Osteoblast (primary cell): ENCODE data around the gene TESPA1. TPM values are rescaled to one million over a fixed set of nuclear protein-coding genes. Genes with fewer than 3 reads are reported as not detected.

Source experiments
- DNase-seq: peaks from one replicate; pipeline ENCODE4 v3.0.0; 2011; ENCODE audit warnings: low spot score, mixed read lengths; ENCODE audit not compliant: insufficient read length; ENCODE audit errors: missing footprints
- H2AFZ ChIP-seq: 2 replicates; pipeline ENCODE4 v1.6.0; 2011; ENCODE audit warnings: mild to moderate bottlenecking, low read length
- H3K27ac ChIP-seq: 2 replicates; pipeline ENCODE4 v1.5.1; 2011; ENCODE audit warnings: mild to moderate bottlenecking, low read depth, low read length, moderate library complexity
- H3K27me3 ChIP-seq: 2 replicates; pipeline ENCODE4 v1.6.0; 2012; ENCODE audit warnings: mild to moderate bottlenecking, control low read depth, inconsistent platforms, low read length, moderate library complexity; ENCODE audit not compliant: insufficient read depth
- H3K36me3 ChIP-seq: 2 replicates; pipeline ENCODE4 v1.5.1; 2011; ENCODE audit warnings: mild to moderate bottlenecking, low read length, control low read depth, moderate library complexity; ENCODE audit not compliant: insufficient read depth
- H3K4me1 ChIP-seq: 2 replicates; pipeline ENCODE4 v1.5.1; 2011; ENCODE audit warnings: mild to moderate bottlenecking, low read length, control low read depth, moderate library complexity; ENCODE audit not compliant: insufficient read depth
- H3K4me2 ChIP-seq: 2 replicates; pipeline ENCODE4 v1.6.0; 2011; ENCODE audit warnings: mild to moderate bottlenecking, low read length; ENCODE audit not compliant: insufficient read depth
- H3K4me3 ChIP-seq: fragments of 200-600 bp; sonication (generic); 3 replicates; pipeline ENCODE4 v1.5.1; 2012; ENCODE audit warnings: mild to moderate bottlenecking, low read length, inconsistent platforms; ENCODE audit not compliant: insufficient read depth
- H3K79me2 ChIP-seq: 2 replicates; pipeline ENCODE4 v1.6.0; 2012; ENCODE audit warnings: mild to moderate bottlenecking, low read length, control low read depth, inconsistent platforms; ENCODE audit not compliant: insufficient read depth
- H3K9me3 ChIP-seq: 2 replicates; pipeline ENCODE4 v1.5.1; 2011; ENCODE audit warnings: low read depth, low read length, control low read depth
- H4K20me1 ChIP-seq: 2 replicates; pipeline ENCODE4 v1.6.0; 2012; ENCODE audit warnings: mild to moderate bottlenecking, low read length, control low read depth; ENCODE audit not compliant: insufficient read depth
- total RNA-seq: library from RNA; depleted of rRNA; stranded (reverse); fragments of >200 nt; gene quantifications from 2 replicates; pipeline ENCODE4 v1.2.3, GENCODE V29; 2012
- TF ChIP-seq, protein P1 (sequence below): IDR thresholded peaks from 2 replicates; pipeline ENCODE4 v1.5.1; 2011; ENCODE audit warnings: mild to moderate bottlenecking, low read depth, low read length, moderate library complexity; ENCODE audit errors: extremely low read depth

The TESPA1 gene, protein sequence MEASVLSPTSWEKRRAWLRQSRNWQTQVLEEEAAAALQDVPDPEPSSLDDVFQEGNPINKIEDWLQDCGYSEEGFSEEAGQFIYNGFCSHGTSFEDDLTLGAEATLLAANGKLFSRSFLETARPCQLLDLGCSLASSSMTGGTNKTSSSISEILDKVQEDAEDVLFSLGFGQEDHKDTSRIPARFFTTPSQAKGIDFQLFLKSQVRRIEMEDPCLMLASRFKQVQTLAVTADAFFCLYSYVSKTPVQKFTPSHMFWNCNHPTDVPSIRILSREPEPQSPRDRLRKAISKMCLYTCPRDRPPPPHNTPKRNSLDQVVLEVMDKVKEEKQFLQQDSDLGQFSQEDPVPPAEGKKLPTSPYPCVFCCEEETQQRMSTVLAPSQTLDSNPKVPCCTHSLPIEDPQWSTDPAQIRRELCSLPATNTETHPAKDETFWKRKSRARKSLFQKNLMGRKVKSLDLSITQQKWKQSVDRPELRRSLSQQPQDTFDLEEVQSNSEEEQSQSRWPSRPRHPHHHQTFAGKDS
- not detected in 2 replicates for total RNA-seq

DNA sequence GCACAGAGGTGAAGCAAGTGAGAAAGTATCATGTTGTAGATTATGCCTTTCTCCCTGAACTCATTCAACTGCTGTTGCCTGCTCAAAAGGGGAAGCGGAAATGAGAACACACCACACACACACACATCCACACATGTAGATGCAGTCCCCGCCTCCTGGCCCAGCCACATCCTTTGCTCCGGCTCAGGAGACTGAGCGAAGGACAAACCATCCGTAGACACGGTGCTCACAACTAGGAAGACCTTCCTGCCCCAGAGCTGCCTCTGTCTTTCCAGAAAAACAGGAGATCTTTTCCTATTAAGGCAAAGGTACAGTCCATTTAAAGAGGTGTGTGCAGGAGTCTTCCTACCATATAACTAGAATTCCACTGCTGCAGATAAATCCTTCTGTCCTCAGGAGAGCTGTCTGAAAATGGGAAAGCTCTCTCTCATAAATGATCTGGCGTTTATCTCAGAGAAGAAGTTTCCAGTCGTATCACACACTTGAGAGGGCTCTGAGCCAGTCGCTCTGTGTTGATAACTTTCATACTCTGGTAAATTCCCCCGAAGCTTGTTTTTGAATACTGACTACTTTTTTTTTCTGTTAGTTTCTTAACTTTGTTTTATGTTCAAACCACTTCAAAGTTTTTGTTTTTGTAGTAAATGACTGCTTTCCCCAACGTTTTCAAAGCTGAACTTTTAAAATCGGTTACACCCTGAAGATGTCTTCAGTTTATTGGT is at the start of gene TESPA1:
TESPA1 (minus strand) TSS at position 105 of the 719 bp plus-strand sequence. CDS start 10,200 bp downstream, outside the sequence.
- no peak for DNase-seq
- no peaks in the 10 kb centered on the region for H3K36me3 ChIP-seq
- no peaks in the 10 kb centered on the region for H3K4me1 ChIP-seq
- H2AFZ ChIP-seq = no peak within 1 kb of the TSS
- H3K4me2 ChIP-seq = no peak within 1 kb of the TSS
- H3K79me2 ChIP-seq = no peaks in the 10 kb centered on the region
- no peak within 1 kb of the TSS for H3K4me3 ChIP-seq
- no peak within 1 kb of the TSS for H3K27ac ChIP-seq
- no peaks in the 10 kb centered on the region for H3K9me3 ChIP-seq
- H3K27me3 ChIP-seq = peaks cover 4% of the 10 kb centered on the region
- no peaks in the 10 kb centered on the region for H4K20me1 ChIP-seq
- TF ChIP-seq, protein P1, sequence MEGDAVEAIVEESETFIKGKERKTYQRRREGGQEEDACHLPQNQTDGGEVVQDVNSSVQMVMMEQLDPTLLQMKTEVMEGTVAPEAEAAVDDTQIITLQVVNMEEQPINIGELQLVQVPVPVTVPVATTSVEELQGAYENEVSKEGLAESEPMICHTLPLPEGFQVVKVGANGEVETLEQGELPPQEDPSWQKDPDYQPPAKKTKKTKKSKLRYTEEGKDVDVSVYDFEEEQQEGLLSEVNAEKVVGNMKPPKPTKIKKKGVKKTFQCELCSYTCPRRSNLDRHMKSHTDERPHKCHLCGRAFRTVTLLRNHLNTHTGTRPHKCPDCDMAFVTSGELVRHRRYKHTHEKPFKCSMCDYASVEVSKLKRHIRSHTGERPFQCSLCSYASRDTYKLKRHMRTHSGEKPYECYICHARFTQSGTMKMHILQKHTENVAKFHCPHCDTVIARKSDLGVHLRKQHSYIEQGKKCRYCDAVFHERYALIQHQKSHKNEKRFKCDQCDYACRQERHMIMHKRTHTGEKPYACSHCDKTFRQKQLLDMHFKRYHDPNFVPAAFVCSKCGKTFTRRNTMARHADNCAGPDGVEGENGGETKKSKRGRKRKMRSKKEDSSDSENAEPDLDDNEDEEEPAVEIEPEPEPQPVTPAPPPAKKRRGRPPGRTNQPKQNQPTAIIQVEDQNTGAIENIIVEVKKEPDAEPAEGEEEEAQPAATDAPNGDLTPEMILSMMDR = no peak

DNA sequence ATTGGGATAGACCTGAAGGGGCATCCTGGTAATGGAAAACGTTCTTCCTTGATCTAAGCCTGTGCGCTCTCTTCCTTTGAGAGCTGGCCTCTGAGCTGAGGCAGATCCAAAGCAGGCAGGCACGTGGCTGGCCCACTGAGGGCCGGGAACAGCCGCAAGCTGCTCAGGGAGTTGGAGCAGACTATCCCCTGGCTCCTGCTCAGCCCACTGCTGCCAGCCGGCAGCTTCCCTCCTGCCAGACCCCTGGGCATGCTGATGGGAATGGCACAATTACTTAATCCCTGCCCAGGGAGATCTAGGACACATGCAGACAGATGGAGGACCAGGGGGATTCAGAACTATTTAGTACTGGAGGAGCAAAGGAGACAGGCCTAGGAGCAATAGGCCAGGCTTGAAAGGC is 49.7 kb upstream of the TESPA1 start:
- Histone ChIP-seq H3K27me3 (peaks cover 3% of the 10 kb centered on the region), H2AFZ (no peak overlapping the region), H3K4me3 (no peak overlapping the region), H4K20me1 (no peaks in the 10 kb centered on the region), H3K36me3 (no peaks in the 10 kb centered on the region), H3K9me3 (no peaks in the 10 kb centered on the region), H3K4me1 (no peaks in the 10 kb centered on the region), H3K4me2 (no peak overlapping the region), H3K79me2 (no peaks in the 10 kb centered on the region), H3K27ac (no peak overlapping the region)
- TF ChIP-seq, protein P1 = no peak
- no peak for DNase-seq

DNA sequence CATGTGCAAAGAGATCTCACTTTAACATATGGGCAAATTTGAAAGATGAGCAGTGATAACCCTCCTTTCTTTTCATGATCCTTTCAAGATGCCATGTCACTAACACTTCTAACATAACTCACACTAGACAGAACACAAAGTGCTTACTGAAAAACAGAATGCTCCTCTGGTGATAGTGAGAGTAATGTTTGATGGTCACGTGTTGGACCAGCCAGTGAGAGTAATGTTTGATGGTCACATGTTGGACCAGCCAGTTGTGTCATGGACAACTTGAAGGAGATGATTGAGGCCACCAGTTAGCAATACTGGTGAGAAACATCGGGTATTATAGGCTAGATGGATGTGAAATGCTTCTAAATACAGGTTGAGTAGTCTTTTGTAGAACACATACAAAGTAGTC is 40.9 kb upstream of the TESPA1 start:
- no peak for DNase-seq
- no peaks in the 10 kb centered on the region for H3K4me1 ChIP-seq
- H2AFZ ChIP-seq = no peak overlapping the region
- H3K4me2 ChIP-seq = no peak overlapping the region
- TF ChIP-seq, protein P1 = no peak
- H3K4me3 ChIP-seq = no peak overlapping the region
- no peaks in the 10 kb centered on the region for H4K20me1 ChIP-seq
- no peaks in the 10 kb centered on the region for H3K27me3 ChIP-seq
- no peaks in the 10 kb centered on the region for H3K9me3 ChIP-seq
- H3K36me3 ChIP-seq = no peaks in the 10 kb centered on the region
- H3K27ac ChIP-seq = no peak overlapping the region
- H3K79me2 ChIP-seq = no peaks in the 10 kb centered on the region

DNA sequence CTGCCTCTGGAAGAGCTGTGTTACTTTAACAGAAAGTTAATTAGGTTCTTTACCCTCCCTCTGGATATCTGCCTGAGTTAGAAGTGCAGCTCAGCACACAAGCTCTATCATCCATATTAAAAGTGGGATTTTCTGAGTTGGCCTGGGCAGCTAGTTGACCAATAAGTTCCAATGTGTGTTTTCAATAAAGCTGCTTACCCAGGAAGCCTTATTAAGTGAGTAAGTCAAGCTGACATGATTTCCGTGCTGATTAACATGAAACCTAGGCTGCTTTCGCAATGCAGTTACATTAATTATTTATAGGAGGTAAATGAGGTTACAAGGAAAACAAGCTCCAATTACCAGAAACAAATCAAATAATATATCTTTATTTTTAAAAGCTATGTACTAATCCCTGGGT is 40.0 kb upstream of the TESPA1 start:
- Histone ChIP-seq H3K79me2 (no peaks in the 10 kb centered on the region), H3K9me3 (no peaks in the 10 kb centered on the region), H3K4me1 (no peaks in the 10 kb centered on the region), H3K36me3 (no peaks in the 10 kb centered on the region), H3K4me2 (no peak overlapping the region), H3K27me3 (no peaks in the 10 kb centered on the region), H3K27ac (no peak overlapping the region), H4K20me1 (no peaks in the 10 kb centered on the region), H2AFZ (no peak overlapping the region), H3K4me3 (no peak overlapping the region)
- no peak for DNase-seq
- TF ChIP-seq, protein P1 = no peak
